Measurements from ENCODE around the gene MAEL.

DNA sequence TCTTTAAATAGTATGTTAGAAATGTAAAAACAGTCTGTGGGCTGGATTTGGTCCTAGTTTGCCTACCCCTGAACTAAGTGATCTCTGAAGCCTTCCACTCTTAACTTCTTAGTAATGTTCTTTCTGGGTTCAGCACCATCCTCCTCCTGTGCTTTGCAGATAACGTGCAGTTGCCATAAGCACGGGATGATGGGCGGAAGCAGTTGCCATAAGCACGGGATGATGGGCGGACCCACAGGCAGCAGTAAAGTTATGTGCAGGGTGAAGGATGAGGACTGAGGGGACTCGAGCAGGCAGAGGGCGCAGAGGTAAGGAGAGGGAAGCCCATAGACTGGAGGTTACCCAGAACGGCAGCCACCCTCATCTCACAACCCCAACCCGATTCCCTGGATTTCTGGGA lies 75.5 kb downstream of the MAEL start:
- TF ChIP-seq, protein P1, sequence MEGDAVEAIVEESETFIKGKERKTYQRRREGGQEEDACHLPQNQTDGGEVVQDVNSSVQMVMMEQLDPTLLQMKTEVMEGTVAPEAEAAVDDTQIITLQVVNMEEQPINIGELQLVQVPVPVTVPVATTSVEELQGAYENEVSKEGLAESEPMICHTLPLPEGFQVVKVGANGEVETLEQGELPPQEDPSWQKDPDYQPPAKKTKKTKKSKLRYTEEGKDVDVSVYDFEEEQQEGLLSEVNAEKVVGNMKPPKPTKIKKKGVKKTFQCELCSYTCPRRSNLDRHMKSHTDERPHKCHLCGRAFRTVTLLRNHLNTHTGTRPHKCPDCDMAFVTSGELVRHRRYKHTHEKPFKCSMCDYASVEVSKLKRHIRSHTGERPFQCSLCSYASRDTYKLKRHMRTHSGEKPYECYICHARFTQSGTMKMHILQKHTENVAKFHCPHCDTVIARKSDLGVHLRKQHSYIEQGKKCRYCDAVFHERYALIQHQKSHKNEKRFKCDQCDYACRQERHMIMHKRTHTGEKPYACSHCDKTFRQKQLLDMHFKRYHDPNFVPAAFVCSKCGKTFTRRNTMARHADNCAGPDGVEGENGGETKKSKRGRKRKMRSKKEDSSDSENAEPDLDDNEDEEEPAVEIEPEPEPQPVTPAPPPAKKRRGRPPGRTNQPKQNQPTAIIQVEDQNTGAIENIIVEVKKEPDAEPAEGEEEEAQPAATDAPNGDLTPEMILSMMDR (IDR thresholded peaks at IDR 0.05) = no peak
- no peak for TF ChIP-seq TCF7L2 (IDR thresholded peaks at IDR 0.05; ENCODE audit: low read depth, low read length)
- no peak for TF ChIP-seq POLR2AphosphoS5 (IDR thresholded peaks at IDR 0.05; ENCODE audit: low read depth, low read length)
- no peak for TF ChIP-seq SIN3A (IDR thresholded peaks at IDR 0.05; ENCODE audit: borderline replicate concordance, insufficient read depth, low read depth, low read length)
- TF ChIP-seq, protein P2, sequence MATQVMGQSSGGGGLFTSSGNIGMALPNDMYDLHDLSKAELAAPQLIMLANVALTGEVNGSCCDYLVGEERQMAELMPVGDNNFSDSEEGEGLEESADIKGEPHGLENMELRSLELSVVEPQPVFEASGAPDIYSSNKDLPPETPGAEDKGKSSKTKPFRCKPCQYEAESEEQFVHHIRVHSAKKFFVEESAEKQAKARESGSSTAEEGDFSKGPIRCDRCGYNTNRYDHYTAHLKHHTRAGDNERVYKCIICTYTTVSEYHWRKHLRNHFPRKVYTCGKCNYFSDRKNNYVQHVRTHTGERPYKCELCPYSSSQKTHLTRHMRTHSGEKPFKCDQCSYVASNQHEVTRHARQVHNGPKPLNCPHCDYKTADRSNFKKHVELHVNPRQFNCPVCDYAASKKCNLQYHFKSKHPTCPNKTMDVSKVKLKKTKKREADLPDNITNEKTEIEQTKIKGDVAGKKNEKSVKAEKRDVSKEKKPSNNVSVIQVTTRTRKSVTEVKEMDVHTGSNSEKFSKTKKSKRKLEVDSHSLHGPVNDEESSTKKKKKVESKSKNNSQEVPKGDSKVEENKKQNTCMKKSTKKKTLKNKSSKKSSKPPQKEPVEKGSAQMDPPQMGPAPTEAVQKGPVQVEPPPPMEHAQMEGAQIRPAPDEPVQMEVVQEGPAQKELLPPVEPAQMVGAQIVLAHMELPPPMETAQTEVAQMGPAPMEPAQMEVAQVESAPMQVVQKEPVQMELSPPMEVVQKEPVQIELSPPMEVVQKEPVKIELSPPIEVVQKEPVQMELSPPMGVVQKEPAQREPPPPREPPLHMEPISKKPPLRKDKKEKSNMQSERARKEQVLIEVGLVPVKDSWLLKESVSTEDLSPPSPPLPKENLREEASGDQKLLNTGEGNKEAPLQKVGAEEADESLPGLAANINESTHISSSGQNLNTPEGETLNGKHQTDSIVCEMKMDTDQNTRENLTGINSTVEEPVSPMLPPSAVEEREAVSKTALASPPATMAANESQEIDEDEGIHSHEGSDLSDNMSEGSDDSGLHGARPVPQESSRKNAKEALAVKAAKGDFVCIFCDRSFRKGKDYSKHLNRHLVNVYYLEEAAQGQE (IDR thresholded peaks at IDR 0.05; ENCODE audit: insufficient read depth in 1 of 2, low read depth in 2 of 2, low read length in 1 of 2) = no peak

Data from Panc1 (cell line).